ENCODE measurements around the gene AQP4.

AQP4 gene
- 0 reads per million in 3 donors for total RNA-seq

- Histone ChIP-seq H3K36me3 (ENCODE audit: control insufficient read depth, insufficient read depth, low read length) (no peaks in the 10 kb centered on the region), H3K4me3 (ENCODE audit: insufficient read depth, low read depth, low read length, poor library complexity, severe bottlenecking) (no peak within 1 kb of the TSS), H3K9me3 (ENCODE audit: control insufficient read depth, low read length) (no peaks in the 10 kb centered on the region), H3K27ac (ENCODE audit: insufficient read depth, low read length, poor library complexity, severe bottlenecking) (no peak within 1 kb of the TSS), H3K27me3 (replicated peaks; ENCODE audit: control insufficient read depth, insufficient read depth, low read length, poor library complexity, severe bottlenecking) (no peaks in the 10 kb centered on the region), H3K4me1 (ENCODE audit: control insufficient read depth, insufficient read depth, low read length, poor library complexity, severe bottlenecking) (no peaks in the 10 kb centered on the region)
- no peak for DNase-seq
These were observed at the start of gene AQP4 for GRCh38 chr18:26865557-26865956. TSS of gene AQP4 (minus strand) at chr18:26865707. CDS start at chr18:26865689, 18 bp downstream.

GRCh38 chr18:26911840-26912239 is 46.3 kb upstream of the AQP4 start:
- Histone ChIP-seq H3K27me3 (replicated peaks; ENCODE audit: control insufficient read depth, insufficient read depth, low read length, poor library complexity, severe bottlenecking) (no peaks in the 10 kb centered on the region), H3K4me3 (ENCODE audit: insufficient read depth, low read depth, low read length, poor library complexity, severe bottlenecking) (no peak overlapping the region), H3K27ac (ENCODE audit: insufficient read depth, low read length, poor library complexity, severe bottlenecking) (no peak overlapping the region), H3K9me3 (ENCODE audit: control insufficient read depth, low read length) (no peaks in the 10 kb centered on the region), H3K36me3 (ENCODE audit: control insufficient read depth, insufficient read depth, low read length) (no peaks in the 10 kb centered on the region), H3K4me1 (ENCODE audit: control insufficient read depth, insufficient read depth, low read length, poor library complexity, severe bottlenecking) (no peaks in the 10 kb centered on the region)
- DNase-seq = no peak

- Histone ChIP-seq H3K4me3 (ENCODE audit: insufficient read depth, low read depth, low read length, poor library complexity, severe bottlenecking) (no peak overlapping the region), H3K9me3 (ENCODE audit: control insufficient read depth, low read length) (no peaks in the 10 kb centered on the region), H3K4me1 (ENCODE audit: control insufficient read depth, insufficient read depth, low read length, poor library complexity, severe bottlenecking) (no peaks in the 10 kb centered on the region), H3K36me3 (ENCODE audit: control insufficient read depth, insufficient read depth, low read length) (no peaks in the 10 kb centered on the region), H3K27ac (ENCODE audit: insufficient read depth, low read length, poor library complexity, severe bottlenecking) (no peak overlapping the region), H3K27me3 (replicated peaks; ENCODE audit: control insufficient read depth, insufficient read depth, low read length, poor library complexity, severe bottlenecking) (no peaks in the 10 kb centered on the region)
- DNase-seq = no peak
These were observed 44.2 kb upstream of the AQP4 start for GRCh38 chr18:26909599-26910290.

- H3K27ac ChIP-seq (ENCODE audit: insufficient read depth, low read length, poor library complexity, severe bottlenecking) = no peak overlapping the region
- H3K9me3 ChIP-seq (ENCODE audit: control insufficient read depth, low read length) = no peaks in the 10 kb centered on the region
- DNase-seq = no peak
- H3K27me3 ChIP-seq (replicated peaks; ENCODE audit: control insufficient read depth, insufficient read depth, low read length, poor library complexity, severe bottlenecking) = no peaks in the 10 kb centered on the region
- H3K36me3 ChIP-seq (ENCODE audit: control insufficient read depth, insufficient read depth, low read length) = no peaks in the 10 kb centered on the region
- no peaks in the 10 kb centered on the region for H3K4me1 ChIP-seq (ENCODE audit: control insufficient read depth, insufficient read depth, low read length, poor library complexity, severe bottlenecking)
- H3K4me3 ChIP-seq (ENCODE audit: insufficient read depth, low read depth, low read length, poor library complexity, severe bottlenecking) = no peak overlapping the region
These were observed 43.4 kb upstream of the AQP4 start for GRCh38 chr18:26908906-26909305.

GRCh38 chr18:26902291-26902690 is 36.8 kb upstream of the AQP4 start:
- no peaks in the 10 kb centered on the region for H3K4me1 ChIP-seq (ENCODE audit: control insufficient read depth, insufficient read depth, low read length, poor library complexity, severe bottlenecking)
- no peak for DNase-seq
- no peaks in the 10 kb centered on the region for H3K36me3 ChIP-seq (ENCODE audit: control insufficient read depth, insufficient read depth, low read length)
- H3K27ac ChIP-seq (ENCODE audit: insufficient read depth, low read length, poor library complexity, severe bottlenecking) = no peak overlapping the region
- no peaks in the 10 kb centered on the region for H3K9me3 ChIP-seq (ENCODE audit: control insufficient read depth, low read length)
- no peak overlapping the region for H3K4me3 ChIP-seq (ENCODE audit: insufficient read depth, low read depth, low read length, poor library complexity, severe bottlenecking)
- H3K27me3 ChIP-seq (replicated peaks; ENCODE audit: control insufficient read depth, insufficient read depth, low read length, poor library complexity, severe bottlenecking) = no peaks in the 10 kb centered on the region

- Histone ChIP-seq H3K4me1 (ENCODE audit: control insufficient read depth, insufficient read depth, low read length, poor library complexity, severe bottlenecking) (no peaks in the 10 kb centered on the region), H3K27ac (ENCODE audit: insufficient read depth, low read length, poor library complexity, severe bottlenecking) (no peak overlapping the region), H3K27me3 (replicated peaks; ENCODE audit: control insufficient read depth, insufficient read depth, low read length, poor library complexity, severe bottlenecking) (no peaks in the 10 kb centered on the region), H3K36me3 (ENCODE audit: control insufficient read depth, insufficient read depth, low read length) (no peaks in the 10 kb centered on the region), H3K4me3 (ENCODE audit: insufficient read depth, low read depth, low read length, poor library complexity, severe bottlenecking) (no peak overlapping the region), H3K9me3 (ENCODE audit: control insufficient read depth, low read length) (no peaks in the 10 kb centered on the region)
- no peak for DNase-seq
These were observed 35.5 kb upstream of the AQP4 start for GRCh38 chr18:26901020-26901419.

GRCh38 chr18:26894426-26894825 is 28.9 kb upstream of the AQP4 start:
- H3K36me3 ChIP-seq (ENCODE audit: control insufficient read depth, insufficient read depth, low read length) = no peaks in the 10 kb centered on the region
- H3K27me3 ChIP-seq (replicated peaks; ENCODE audit: control insufficient read depth, insufficient read depth, low read length, poor library complexity, severe bottlenecking) = no peaks in the 10 kb centered on the region
- no peak overlapping the region for H3K27ac ChIP-seq (ENCODE audit: insufficient read depth, low read length, poor library complexity, severe bottlenecking)
- H3K4me1 ChIP-seq (ENCODE audit: control insufficient read depth, insufficient read depth, low read length, poor library complexity, severe bottlenecking) = no peaks in the 10 kb centered on the region
- H3K4me3 ChIP-seq (ENCODE audit: insufficient read depth, low read depth, low read length, poor library complexity, severe bottlenecking) = no peak overlapping the region
- H3K9me3 ChIP-seq (ENCODE audit: control insufficient read depth, low read length) = no peaks in the 10 kb centered on the region
- DNase-seq = no peak

GRCh38 chr18:26893996-26894395 is 28.5 kb upstream of the AQP4 start:
- Histone ChIP-seq H3K36me3 (ENCODE audit: control insufficient read depth, insufficient read depth, low read length) (no peaks in the 10 kb centered on the region), H3K9me3 (ENCODE audit: control insufficient read depth, low read length) (no peaks in the 10 kb centered on the region), H3K27ac (ENCODE audit: insufficient read depth, low read length, poor library complexity, severe bottlenecking) (no peak overlapping the region), H3K27me3 (replicated peaks; ENCODE audit: control insufficient read depth, insufficient read depth, low read length, poor library complexity, severe bottlenecking) (no peaks in the 10 kb centered on the region), H3K4me1 (ENCODE audit: control insufficient read depth, insufficient read depth, low read length, poor library complexity, severe bottlenecking) (no peaks in the 10 kb centered on the region), H3K4me3 (ENCODE audit: insufficient read depth, low read depth, low read length, poor library complexity, severe bottlenecking) (no peak overlapping the region)
- DNase-seq = no peak

GRCh38 chr18:26888259-26888658 is 22.8 kb upstream of the AQP4 start:
- H3K4me1 ChIP-seq (ENCODE audit: control insufficient read depth, insufficient read depth, low read length, poor library complexity, severe bottlenecking) = no peaks in the 10 kb centered on the region
- no peak overlapping the region for H3K27ac ChIP-seq (ENCODE audit: insufficient read depth, low read length, poor library complexity, severe bottlenecking)
- H3K36me3 ChIP-seq (ENCODE audit: control insufficient read depth, insufficient read depth, low read length) = no peaks in the 10 kb centered on the region
- no peaks in the 10 kb centered on the region for H3K9me3 ChIP-seq (ENCODE audit: control insufficient read depth, low read length)
- no peak for DNase-seq
- no peaks in the 10 kb centered on the region for H3K27me3 ChIP-seq (replicated peaks; ENCODE audit: control insufficient read depth, insufficient read depth, low read length, poor library complexity, severe bottlenecking)
- H3K4me3 ChIP-seq (ENCODE audit: insufficient read depth, low read depth, low read length, poor library complexity, severe bottlenecking) = no peak overlapping the region

GRCh38 chr18:26875040-26875654 is 9.6 kb upstream of the AQP4 start:
- Histone ChIP-seq H3K4me1 (ENCODE audit: control insufficient read depth, insufficient read depth, low read length, poor library complexity, severe bottlenecking) (no peaks in the 10 kb centered on the region), H3K36me3 (ENCODE audit: control insufficient read depth, insufficient read depth, low read length) (no peaks in the 10 kb centered on the region), H3K4me3 (ENCODE audit: insufficient read depth, low read depth, low read length, poor library complexity, severe bottlenecking) (no peak overlapping the region), H3K9me3 (ENCODE audit: control insufficient read depth, low read length) (no peaks in the 10 kb centered on the region), H3K27ac (ENCODE audit: insufficient read depth, low read length, poor library complexity, severe bottlenecking) (no peak overlapping the region), H3K27me3 (replicated peaks; ENCODE audit: control insufficient read depth, insufficient read depth, low read length, poor library complexity, severe bottlenecking) (no peaks in the 10 kb centered on the region)
- no peak for DNase-seq

All from effector memory CD4-positive, alpha-beta T cell (primary cell).